D721Med (cell line): ENCODE measurements around the gene CEP164.

Source experiments
- DNase-seq: peaks from one replicate; pipeline ENCODE4 v3.0.0; 2011; ENCODE audit warnings: low spot score; ENCODE audit not compliant: insufficient read length
- FAIRE-seq: peaks from 2 replicates; lab custom pipeline; 2011; peaks lifted over from hg19 to GRCh38; lab: Jason Lieb, UNC
- CTCF ChIP-seq: IDR thresholded peaks from 2 replicates; pipeline ENCODE4 v1.5.1; 2012; ENCODE audit warnings: mild to moderate bottlenecking, control low read depth; ENCODE audit not compliant: insufficient read depth; ENCODE audit errors: missing control alignments

CEP164 gene

DNA sequence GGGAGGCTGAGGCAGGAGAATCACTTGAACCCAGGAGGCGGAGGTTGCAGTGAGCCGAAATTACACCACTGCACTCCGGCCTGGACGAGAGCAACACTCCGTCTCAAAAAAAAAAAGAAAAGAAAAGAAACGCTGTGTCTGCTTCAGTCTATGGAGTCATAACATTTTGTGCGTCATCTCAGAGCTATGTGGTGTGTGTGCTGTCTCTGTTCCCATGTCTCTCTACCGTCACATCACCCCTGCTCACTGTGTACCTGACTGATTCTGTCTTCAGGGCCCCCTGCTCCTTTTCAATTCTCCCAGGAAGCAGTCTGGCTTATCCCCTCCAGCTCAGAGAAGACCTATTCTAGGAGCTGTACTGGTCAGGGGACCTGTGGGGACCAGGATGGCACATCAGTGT, 29.5 kb upstream of the CEP164 start:
- DNase-seq (no peak), FAIRE-seq (no peak)
- no peak for TF ChIP-seq CTCF

DNA sequence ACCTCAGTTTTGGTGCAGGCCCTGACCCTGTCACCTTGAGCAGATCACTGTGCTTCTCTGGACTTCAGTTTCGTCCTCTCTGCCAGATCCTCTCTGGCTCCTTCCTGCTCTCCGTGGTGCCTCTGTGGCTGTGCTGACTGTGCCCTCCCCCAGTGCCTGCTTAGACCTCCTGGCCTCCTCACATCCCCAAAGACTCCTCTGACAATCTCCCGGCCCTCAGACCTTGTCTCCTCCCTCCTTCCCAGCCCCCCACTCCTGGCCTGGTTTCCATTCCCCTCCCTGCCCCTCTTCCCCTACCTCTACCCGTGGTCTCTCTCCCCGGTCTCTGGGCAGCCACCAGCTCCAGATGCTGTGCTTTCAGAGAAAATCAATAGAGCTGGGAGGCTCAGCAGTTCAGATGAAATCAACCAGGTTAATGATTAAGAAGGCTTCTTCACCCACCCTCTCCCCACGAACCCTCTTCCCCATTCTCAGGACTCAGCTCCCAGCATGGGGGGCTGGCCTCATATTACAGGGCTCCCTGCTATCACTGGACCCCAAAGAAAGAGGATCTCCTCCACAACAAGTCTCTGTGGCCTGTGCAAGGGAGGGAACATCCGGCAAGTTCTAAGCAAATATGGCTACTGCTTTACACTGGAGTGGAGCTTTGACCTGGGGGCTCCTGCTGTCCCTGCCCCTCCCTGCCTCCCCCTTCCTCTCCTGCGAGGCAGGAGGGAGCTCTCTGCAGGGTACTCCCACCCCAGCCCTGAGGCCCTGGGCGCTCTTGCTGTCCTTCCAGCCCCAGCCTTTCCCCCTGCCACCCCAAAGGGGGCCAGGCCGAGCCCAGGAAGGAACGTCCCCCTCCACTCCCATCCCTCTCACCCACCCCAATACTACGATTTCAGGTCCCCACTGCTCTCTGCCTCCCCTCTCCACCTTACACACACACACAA, 28.0 kb upstream of the CEP164 start:
- FAIRE-seq (no peak), DNase-seq (no peak)
- TF ChIP-seq CTCF, result no peak

GRCh38 chr11:117300283-117300663, 27.4 kb upstream of the CEP164 start:
- DNase-seq, result no peak
- no peak for FAIRE-seq
- TF ChIP-seq CTCF, result no peak

GRCh38 chr11:117300773-117301172, 26.9 kb upstream of the CEP164 start:
- no peak for DNase-seq
- no peak for FAIRE-seq

GRCh38 chr11:117302228-117302627, 25.4 kb upstream of the CEP164 start:
- no peak for FAIRE-seq

More at GRCh38 chr11:117300773-117301172, 26.9 kb upstream of the CEP164 start:
- no peak for TF ChIP-seq CTCF

GRCh38 chr11:117303101-117303500, 24.6 kb upstream of the CEP164 start:
- FAIRE-seq (no peak), DNase-seq (no peak)
- no peak for TF ChIP-seq CTCF

More at GRCh38 chr11:117302228-117302627, 25.4 kb upstream of the CEP164 start:
- TF ChIP-seq CTCF, result no peak
- no peak for DNase-seq
